Ammon's horn (tissue), 1 donor: ENCODE data around the gene KDM1A.

Experiments
- DNase-seq: peaks from one replicate; pipeline ENCODE4 v3.0.0-alpha.2; 2016; ENCODE audit warnings: low spot score

Gene KDM1A

DNA sequence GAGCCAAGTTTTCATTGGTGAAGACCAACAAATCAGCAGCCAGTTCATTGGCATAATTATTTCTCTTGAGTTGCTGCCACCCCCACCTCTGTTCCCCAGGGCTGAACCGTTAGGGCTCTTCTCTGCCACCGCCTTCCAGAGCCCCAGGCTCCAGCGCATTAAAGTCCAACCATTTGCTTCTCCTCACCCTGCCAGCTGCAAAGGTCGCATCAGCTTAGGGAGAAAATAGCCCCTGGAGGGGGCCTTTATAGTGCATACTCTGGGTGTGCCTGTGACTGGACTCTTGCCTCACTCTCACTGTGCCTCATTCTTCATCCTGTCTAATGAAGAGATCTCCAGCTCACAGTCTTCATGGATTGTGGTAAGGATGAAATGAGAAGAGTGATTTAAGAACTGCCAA, 50.4 kb downstream of the KDM1A start:
- no peak for DNase-seq

- no peak for DNase-seq
Measured at GRCh38 chr1:23074012-23074411, 54.7 kb downstream of the KDM1A start.

GRCh38 chr1:23079025-23079424, 59.8 kb downstream of the KDM1A start:
- no peak for DNase-seq

DNA sequence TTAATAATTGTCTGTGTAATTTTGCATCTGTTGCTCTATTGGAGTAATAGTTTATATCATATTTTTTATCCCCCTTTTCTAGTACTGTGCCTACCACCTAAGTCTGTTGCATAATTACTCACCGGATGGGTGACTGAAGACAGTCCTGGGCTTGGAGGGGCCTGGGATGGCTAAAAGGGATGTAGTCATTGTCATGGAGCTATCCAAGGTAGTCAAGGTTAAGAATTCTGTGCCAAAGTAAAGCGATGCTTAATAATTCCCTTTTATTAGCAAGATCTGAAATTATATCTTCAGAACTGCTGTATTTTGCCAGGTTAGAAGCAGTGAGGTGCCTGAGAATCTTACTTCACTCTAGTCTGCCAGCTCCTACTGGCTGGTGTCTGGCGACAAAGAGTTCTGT, 61.6 kb downstream of the KDM1A start:
- no peak for DNase-seq

DNA sequence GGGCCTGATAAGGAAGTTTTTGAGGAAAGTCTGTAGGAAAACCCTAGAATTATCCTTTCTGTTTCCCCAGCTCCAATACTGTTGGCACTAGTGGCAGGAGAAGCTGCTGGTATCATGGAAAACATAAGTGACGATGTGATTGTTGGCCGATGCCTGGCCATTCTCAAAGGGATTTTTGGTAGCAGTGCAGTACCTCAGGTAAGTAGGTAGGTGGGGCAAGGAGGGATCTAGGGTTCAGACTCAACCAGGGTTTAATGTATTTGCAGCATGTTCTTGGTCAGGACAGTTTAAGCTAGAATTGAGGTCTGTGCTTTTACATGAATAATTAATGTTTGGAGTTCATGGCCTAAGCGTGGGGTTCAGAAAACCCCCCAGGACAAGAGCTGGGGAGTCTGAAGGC, 62.1 kb downstream of the KDM1A start:
- DNase-seq: no peak

GRCh38 chr1:23083714-23084480, 64.6 kb downstream of the KDM1A start:
- no peak for DNase-seq

DNA sequence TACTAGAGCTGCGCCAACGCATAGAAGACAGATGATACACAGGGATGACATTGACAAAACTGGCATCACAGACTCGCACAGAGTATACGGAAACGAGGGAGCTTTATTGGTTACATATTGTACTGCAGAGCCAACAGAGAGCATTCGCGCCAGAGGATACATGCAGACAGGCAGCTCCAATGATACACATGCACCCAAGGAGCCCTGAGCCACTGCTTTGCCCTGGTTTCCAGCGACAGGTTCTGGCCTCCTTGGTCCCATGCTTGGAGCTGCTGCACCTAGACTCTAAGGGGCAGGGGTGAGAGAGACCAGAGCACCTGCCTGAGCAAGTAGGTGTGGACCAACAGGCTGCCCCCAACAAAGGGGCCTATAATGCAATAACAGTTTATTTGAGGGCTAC, 65.6 kb downstream of the KDM1A start:
- DNase-seq: peak; percentile 71

GRCh38 chr1:23085696-23086095, 66.4 kb downstream of the KDM1A start:
- DNase-seq: no peak

GRCh38 chr1:23088027-23088426, 68.8 kb downstream of the KDM1A start:
- DNase-seq: no peak

GRCh38 chr1:23090056-23090455, 70.8 kb downstream of the KDM1A start:
- no peak for DNase-seq

GRCh38 chr1:23091545-23091944, 72.3 kb downstream of the KDM1A start:
- DNase-seq: no peak

DNA sequence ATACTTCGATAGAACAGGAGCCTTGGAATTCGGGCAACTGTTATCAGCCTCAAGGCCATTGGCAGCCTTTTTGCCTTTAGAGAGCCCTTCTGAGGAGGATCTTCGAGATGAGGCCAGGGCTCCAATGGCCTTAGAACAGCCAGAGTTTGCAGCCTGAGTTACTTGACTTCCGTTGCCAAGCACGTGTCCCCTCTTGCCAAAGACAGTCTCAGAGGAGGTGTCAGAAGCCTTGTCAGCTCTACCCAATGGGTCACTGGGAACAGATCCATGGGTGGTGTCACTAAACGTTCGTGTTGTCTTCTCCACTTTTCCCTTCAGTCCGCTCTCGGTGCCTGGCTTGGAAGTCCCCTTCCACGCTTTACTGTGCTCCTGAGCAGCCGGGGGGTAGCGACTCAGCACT, 73.2 kb downstream of the KDM1A start:
- DNase-seq: no peak

- no peak for DNase-seq
Measured at GRCh38 chr1:23097316-23097715, 78.0 kb downstream of the KDM1A start.

GRCh38 chr1:23098463-23099170, 79.3 kb downstream of the KDM1A start:
- peak; percentile 80 for DNase-seq

GRCh38 chr1:23099171-23099536, 79.9 kb downstream of the KDM1A start:
- DNase-seq: no peak

- DNase-seq: peak; percentile 34
Measured at GRCh38 chr1:23100074-23100748, 80.9 kb downstream of the KDM1A start.

DNA sequence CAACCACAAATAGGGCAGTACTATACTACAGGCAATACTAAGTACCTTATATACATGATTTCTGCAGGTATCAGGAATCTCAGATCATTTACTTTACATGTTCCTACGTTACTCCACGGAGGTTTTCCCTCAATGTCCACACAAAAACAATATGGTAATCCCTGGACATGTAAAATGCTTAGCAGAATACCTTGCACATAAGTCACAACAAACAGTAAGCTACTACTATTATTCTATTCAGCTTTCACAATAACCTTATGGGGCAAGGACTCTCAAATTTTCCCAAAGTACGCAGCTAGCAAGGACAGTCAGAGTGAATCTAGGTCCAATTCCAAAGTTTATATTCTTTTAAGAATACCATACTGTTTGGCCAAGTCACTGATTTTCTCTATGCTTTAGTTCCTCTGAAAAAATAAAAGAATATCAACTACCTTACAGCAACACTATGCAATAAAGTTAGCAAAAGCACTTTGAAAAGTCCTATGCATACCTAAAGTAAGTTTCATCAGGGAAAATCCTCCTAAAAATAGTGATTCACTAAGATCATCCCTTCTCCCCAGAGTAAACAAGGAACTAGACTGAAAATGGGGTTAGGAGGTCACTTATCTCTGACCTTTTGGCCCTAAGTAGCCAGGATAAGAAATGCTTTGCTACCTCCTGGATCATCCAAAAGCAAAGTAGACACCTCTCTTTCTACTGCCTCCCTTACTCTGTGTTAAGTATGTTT, 82.0 kb downstream of the KDM1A start:
- no peak for DNase-seq

DNA sequence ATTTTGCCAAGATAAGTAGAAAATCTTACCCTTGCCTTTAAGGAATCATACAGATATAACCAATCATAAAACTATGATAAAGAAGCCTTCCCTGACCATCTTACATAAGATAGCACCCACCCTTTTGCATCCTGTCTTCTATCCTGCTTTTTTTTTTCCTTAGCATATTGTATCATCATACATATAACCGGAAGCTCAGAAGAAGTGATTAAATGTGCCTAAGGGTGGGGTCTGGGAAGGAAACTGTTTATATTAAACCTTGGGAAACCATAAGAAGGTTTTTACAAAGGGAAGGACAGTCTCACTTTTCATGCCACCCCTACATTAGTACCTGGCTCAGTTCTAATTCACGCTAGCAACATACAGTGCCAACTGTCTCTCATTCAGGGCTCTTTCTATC, 82.6 kb downstream of the KDM1A start:
- DNase-seq: no peak

DNA sequence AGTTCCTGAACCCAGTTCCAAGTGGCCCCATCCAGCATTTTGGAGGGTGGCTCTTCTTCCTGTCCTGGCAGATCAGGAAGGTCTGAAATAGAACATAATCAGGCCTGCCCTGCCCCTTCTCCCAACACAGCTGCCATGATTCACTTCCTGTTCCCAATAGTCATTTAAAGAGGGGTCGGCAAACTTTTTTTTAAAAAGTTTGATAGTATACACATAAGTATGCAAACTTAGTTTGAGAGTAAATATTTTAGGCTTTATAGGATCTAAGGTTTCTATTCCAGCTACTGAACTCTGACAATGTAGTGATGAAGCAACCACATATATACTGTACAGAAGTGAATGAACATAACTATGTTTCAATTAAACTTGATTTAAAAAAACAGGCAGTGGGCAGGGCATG, 83.0 kb downstream of the KDM1A start:
- DNase-seq: no peak

DNA sequence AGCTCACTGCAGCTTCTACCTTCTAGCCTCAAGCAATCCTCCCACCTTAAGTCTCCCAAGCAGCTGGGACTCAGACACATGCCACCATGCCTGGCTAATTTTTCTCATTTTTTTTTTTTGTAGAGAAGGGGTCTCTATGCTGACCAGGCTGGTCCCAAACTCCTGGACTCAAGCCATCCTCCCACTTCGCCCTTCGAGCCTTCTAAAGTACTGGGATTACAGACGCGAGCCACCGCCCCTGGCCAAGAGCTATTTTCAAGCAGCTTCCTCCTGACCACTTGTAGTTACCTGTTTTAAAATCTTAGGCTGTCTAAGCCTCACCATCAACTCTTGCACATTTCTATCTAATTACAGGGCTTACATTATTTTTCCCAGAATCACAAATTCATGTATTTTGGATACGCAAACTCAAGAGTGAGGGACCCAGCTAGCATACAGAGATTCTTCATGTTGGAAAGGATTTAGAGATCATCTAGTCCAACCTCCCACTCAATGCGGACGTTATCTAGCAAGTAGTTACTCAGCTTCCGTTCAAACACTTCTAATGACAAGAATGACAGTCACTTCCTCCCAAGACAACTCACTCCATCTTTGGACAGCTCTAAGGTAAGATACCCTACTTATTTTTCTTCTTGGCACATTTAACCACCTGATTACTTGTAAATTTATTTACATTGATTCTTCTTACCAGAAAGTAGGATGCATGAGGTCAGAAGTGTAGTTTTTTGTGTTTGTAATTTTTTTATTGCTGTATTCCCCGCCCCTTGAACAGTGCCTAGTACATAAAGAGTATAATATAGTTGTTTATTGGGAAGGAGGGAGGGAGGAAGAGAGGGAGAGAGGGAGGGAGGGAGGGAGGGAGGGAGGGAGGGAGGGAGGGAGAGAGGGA, 84.0 kb downstream of the KDM1A start:
- DNase-seq: no peak

DNA sequence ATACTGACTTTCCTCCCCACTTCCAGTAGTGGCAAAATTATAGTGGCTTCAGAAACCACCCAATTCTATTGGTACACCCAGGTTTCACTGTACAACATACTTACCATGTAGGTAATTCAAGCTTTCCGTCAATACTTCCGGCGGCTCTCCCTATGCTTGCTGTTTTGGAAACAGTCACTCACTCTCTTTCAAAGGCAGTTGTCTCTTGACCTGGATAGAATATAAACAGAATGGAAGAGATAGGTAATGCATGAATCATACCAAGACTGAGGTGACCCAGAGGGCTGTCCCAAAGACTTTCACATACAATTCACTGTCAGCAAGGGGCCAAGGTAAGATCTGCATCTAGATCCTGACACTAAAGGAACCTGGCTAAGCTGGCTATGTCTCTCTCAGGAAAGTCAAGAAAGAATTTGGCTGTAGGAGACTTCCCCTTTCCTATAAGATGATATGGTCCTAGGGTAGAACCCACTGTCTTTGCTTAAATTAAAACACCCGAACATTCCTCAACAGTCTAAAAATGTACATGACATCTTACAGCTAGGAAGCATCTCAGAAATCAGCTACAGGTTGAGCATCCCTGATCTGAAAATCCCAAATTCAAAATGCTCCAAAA, 89.8 kb downstream of the KDM1A start:
- DNase-seq: no peak
